HEK293 (cell line): ENCODE data around the gene KCTD18.

Source experiments
- GLI2 ChIP-seq: fragments of 450-650 bp; formaldehyde crosslinking; IDR thresholded peaks from 2 replicates; pipeline ENCODE4; 2017; ENCODE audit warnings: missing biosample characterization, missing genetic modification characterization, low read depth, borderline replicate concordance
- ZBTB21 ChIP-seq: fragments of 450-650 bp; formaldehyde crosslinking; IDR thresholded peaks from 2 replicates; pipeline ENCODE4 v1.5.1; 2017; ENCODE audit warnings: missing biosample characterization, missing genetic modification characterization
- ZNF501 ChIP-seq: fragments of 450-650 bp; formaldehyde crosslinking; IDR thresholded peaks from 2 replicates; pipeline ENCODE4 v1.5.1; 2016; ENCODE audit warnings: missing biosample characterization, missing genetic modification characterization
- ZNF558 ChIP-seq: fragments of 450-650 bp; formaldehyde crosslinking; IDR thresholded peaks from 2 replicates; pipeline ENCODE4 v1.5.1; 2016; ENCODE audit warnings: missing biosample characterization, missing genetic modification characterization
- ZNF701 ChIP-seq: fragments of 450-650 bp; formaldehyde crosslinking; IDR thresholded peaks from 2 replicates; pipeline ENCODE4 v1.5.1; 2016; ENCODE audit warnings: missing biosample characterization, missing genetic modification characterization
- TF ChIP-seq, protein P1 (sequence below): fragments of 450-650 bp; formaldehyde crosslinking; IDR thresholded peaks from 2 replicates; pipeline ENCODE4 v1.5.1; 2016; ENCODE audit warnings: missing biosample characterization, missing genetic modification characterization

DNA sequence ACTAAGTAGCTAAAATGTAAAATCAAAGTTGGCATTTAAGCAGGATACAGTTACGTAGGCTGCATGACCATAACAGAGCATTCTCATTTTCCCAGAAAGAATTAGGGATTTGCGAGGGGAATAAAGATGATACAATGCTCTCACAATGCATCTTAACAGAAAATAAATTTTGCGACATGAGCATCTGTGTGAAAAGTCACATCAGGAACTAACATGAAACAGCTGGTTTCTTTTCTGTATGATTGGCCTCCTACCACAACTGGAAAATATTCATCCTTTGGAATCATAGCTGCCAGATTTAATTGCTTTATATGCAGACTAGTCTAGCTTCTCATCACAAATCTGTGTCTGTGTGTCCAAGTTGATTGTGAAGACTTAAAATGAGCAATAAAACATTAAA lies 66.0 kb downstream of the KCTD18 start:
- no peak for TF ChIP-seq ZBTB21 (tag by site-specific recombination)
- TF ChIP-seq, protein P1, sequence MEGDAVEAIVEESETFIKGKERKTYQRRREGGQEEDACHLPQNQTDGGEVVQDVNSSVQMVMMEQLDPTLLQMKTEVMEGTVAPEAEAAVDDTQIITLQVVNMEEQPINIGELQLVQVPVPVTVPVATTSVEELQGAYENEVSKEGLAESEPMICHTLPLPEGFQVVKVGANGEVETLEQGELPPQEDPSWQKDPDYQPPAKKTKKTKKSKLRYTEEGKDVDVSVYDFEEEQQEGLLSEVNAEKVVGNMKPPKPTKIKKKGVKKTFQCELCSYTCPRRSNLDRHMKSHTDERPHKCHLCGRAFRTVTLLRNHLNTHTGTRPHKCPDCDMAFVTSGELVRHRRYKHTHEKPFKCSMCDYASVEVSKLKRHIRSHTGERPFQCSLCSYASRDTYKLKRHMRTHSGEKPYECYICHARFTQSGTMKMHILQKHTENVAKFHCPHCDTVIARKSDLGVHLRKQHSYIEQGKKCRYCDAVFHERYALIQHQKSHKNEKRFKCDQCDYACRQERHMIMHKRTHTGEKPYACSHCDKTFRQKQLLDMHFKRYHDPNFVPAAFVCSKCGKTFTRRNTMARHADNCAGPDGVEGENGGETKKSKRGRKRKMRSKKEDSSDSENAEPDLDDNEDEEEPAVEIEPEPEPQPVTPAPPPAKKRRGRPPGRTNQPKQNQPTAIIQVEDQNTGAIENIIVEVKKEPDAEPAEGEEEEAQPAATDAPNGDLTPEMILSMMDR: no peak
- TF ChIP-seq ZNF701 (tag by site-specific recombination): no peak
- no peak for TF ChIP-seq ZNF501 (tag by site-specific recombination)
- no peak for TF ChIP-seq GLI2 (tag by site-specific recombination)
- TF ChIP-seq ZNF558 (tag by site-specific recombination): no peak
